MV-4-11 (cell line): Measurements from ENCODE around the gene HDAC4.
A peak's percentile ranks its signal among the peaks of the same experiment; 100 is the strongest.

ENCODE experiments used
- DNase-seq: peaks from one replicate; lab custom pipeline; 2025; lab: John Stamatoyannopoulos, UW

HDAC4 gene

DNA sequence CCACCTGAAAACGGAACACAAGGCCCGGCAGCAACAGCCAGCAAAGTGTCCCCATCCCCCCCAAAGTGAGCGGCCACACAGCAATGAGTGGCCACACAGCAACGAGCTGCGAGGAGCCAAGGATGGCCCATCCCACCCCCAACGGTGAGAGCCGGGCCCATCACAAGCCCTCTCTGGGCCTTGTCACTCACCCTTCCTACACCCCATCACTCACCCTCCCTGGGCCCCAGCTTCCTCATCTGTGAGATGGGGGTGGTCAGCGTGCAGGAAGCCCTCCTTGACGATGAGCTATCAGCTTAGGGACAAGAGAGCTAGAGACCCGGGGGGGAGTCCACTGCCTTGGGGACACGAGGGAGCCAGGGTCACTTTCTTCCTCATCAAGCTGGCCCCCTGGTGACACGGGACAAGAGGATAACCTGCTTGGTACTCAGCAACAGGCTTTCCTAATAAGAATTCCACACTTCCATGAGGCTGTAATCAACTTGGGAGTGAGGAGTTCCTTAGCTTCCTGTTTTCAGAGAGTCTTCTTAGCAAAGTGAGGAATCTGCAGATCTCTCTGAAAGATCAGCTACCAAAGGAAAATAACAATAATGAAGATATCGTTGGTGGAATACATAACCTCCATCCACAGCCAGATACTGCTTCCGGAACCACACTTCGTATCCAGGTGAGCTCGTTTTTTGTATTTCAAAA, 92.8 kb downstream of the HDAC4 start:
- no peak for DNase-seq

DNA sequence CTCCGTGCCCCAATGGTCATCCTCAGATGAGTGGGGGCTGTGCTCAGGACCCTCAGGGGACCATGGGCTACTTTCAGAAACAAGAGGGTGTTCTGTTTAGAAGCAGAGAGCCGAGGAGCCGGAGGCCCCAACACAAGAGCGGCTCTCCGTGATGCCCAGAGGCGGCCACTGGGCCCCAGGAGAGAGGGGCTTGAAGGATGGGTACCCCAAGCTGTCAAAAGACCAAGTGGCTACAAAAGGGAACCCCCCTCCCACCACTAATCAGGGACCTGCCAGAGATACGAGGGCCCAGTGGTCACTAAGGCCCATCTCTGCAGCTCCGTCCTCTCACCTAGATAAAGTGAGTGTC, 93.6 kb downstream of the HDAC4 start:
- DNase-seq = no peak

GRCh38 chr2:239306274-239307220, 94.3 kb downstream of the HDAC4 start:
- DNase-seq = no peak

DNA sequence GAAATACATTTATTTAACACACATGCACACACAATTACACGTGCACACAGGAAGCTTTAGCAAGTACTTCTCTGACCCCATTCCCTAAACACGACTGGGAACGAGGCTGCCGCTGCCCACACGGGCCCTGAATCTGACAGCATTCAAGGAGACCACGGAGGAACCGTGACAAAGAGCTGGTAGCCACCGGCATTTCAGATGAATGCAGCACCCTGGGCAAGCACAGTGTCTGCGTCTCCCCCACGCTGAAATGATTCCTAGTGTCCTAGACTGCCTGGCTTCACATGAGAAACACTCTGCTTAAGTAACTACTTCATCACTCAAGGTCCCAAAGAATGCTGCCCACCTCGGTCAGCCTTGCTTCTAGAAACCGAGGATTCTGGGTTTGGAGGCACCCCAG, 95.0 kb downstream of the HDAC4 start:
- DNase-seq = no peak

- no peak for DNase-seq
Observed at GRCh38 chr2:239305222-239305575, 95.6 kb downstream of the HDAC4 start.

DNA sequence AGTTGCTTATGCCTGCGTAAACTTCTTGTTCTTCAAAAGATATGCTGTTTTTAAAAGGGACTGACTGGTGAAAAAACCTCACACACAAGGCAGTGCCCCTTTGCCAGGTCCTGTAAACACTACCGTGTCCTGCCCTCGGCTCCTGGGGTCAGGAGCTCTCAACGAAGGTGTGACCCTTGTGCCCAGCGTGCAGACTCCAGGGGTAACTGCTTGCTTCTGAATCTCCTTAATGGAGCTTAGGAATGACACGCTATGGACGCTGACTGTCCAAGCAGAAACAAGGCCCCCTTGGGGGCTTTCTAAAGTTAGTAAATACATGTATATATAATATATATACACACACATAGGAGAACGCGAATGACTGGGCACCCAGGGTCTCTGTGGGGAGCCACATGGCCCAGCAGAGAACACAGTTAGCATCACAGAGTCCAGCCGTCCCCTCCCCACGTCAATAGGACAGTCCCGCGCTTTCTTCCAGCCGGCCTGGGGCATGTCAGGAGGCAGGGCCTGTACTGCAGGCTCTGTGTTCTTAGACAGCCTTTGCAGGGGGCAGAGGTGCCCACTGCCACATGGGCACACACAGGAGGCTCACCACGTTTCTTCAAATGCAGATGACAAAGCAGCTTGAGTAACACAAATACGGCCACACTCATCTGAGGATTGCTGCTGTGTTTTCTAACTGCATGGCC, 96.1 kb downstream of the HDAC4 start:
- DNase-seq = no peak

DNA sequence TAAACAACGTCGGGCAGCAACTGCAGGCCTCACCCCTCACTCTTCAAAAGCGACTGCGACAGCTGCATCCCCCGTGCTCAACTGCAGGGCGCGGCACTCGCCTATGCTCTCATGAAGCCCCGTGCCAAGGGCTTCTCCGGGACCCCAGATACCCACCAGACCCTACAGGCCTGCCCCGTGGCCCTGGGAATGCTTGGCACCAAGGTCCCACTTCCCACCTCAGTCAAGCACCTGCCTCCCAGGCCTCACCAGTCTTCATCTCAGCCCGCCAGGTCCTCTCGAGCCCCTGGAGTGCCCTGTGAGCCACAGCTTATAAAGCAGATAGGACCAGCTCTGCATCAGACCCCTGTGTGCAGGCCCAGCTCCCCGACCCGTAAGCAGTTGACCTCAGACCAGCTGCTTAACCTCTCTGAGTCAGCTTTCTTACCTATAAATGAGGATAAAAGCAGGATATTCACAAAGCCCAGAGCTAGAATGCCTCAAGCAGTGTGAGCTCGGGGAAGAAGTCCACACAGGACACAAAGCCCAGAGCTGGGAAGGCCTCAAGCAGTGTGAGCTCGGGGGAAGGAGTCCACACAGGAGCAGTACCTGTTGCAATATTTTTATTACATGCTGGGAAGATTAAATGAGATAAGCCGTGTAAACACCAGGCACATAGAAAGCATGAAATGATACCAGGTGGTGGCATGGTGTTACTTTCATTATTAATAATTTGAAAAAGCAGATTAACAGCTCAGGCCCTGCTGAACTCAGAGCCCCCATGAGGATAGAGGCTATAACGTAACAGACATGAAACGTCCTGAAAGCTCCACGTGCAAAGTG, 96.9 kb downstream of the HDAC4 start:
- DNase-seq = no peak

DNA sequence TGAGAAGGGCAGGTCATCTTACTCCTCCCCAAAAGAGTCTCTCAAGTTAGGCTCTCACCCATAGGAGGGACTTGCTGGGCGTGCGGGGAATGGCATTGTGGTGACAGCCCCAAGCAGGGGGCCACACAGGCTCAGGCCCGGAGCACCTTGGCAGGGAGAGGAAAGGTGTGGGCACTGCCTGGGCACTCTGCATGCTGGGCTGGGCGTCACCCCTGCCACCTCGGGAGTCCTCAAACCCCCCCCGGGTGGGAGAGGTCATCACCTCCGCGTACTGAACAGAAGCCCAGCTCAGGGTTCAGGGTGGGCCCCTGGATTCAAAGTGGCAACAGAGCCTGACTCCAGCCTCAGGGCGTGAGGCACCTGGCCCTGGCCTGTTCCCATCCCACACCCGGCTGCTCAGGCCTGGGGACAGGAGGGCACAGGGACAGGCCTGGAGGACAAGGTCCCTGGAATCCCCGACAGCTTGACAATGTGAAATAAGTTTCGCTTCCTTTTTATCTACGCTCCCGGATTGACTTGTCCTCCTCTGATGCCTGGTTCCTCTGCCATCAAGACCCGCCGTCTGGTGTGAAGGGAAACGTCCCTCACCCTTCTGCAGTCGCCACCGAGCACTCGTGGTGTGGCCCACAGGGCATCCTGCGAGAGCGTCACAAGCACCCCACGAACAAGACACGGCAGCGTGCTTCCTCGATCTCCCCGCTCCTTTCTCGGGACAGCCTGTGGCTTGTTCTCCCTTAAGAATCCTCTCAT, 97.8 kb downstream of the HDAC4 start:
- peak; percentile 87 for DNase-seq

DNA sequence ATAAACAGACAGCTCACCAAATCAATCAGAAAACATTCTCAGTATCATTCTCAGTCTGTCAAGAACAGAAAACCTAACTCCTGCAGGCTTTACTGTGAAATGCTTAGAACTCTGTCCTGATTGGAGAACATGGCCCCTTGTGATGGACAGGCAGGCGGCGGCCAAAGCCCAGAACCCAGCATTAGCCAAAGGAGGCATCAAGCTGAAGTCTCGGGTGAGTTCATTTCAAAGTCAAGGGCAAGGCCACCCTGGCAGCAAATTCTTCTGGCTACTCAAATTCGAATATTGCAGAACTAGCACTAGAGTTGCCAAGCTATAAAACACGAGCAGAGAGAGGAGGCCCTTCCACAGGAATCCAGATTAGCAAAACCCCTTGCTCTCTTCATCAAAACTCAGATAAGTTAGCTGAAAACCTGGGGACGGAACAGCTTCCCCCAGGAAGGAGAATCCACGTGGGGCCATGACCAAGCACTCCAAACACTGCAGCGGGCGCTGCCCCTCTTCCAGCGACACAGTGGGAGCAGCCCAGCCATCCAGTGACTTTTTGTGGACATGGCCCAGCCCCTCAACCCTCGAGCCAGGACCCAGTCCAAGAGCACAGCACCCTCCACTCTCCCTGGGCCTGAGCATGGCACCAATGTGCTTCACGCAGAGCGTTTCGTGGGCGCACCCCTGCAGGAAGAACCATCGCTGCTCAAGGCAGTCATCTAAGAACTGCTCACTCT, 98.6 kb downstream of the HDAC4 start:
- DNase-seq = no peak

DNA sequence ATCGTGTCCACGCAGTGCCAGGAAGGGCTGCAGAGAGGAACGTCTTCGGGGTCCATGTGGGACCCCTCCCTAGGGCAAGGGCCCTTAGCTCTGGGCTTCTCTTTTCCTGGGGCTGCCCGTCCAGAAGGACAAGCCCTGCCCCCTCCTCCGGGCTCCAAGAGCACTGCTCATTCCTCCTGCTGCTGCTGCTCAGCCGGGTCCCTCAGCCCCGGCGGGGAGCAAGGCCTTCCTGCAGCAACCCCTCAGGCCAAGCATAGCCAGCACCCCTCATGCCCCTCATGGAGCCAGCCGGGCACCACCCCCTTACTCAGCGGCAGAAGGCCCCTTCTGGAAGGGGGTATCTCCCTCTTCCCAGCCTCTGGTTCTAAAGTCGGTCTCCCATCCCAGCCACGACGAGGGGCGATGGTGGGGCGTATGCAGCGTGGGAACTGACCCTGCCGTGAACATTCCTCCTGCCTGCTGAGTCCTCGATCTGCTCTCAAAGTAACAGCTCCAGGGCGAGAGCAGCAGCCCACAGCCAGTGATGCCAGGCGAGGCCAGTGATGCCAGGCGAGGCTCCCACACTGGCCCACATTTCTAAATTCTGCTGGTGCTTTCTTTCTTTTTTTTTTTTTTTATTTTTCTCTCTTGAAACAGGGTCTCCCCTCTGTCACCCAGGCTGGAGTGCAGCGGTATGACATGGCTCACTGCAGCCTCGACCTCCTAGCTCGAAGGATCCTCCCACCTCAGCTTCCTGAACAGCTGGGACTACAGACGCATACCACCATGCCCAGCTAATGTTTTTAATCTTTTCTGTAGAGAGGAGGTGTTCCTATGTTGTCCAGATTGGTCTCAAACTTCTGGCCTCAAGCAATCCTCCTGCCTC, 99.7 kb downstream of the HDAC4 start:
- DNase-seq = no peak

GRCh38 chr2:239300242-239300641, 100.6 kb downstream of the HDAC4 start:
- no peak for DNase-seq

- no peak for DNase-seq
Observed at GRCh38 chr2:239299218-239299939, 101.4 kb downstream of the HDAC4 start.

DNA sequence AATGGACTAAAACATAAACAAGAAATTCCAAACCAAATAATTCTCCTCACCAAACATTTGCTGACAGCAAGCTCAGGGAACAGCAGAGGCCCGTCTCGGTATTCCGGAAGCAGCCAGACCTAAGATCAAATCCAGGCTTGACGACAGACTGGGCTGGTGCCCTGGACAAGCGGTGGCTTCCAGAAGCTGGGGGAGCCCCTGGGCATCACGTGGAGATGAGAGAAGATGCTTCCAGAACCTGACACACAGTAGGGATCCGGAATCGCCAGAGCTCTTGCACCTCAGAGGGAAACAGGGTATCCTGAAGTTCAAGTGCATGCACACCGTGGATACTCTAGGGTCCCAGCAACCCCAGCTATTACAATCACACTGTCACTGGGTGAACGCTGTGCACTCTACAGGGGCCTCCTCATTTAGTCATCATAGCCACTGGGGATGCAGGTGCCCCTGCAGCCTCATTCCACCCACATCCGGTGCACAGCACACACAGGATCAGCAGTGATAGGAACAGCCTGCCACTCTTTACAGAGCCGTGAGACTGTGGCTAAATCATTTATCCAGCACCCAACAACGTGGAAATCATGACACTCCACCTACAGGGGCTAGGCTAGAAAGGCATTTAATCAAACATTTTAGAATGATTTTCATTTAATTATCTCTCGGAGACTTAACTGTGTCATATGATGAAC, 102.6 kb downstream of the HDAC4 start:
- DNase-seq = no peak

- no peak for DNase-seq
Observed at GRCh38 chr2:239297142-239298004, 103.4 kb downstream of the HDAC4 start.

DNA sequence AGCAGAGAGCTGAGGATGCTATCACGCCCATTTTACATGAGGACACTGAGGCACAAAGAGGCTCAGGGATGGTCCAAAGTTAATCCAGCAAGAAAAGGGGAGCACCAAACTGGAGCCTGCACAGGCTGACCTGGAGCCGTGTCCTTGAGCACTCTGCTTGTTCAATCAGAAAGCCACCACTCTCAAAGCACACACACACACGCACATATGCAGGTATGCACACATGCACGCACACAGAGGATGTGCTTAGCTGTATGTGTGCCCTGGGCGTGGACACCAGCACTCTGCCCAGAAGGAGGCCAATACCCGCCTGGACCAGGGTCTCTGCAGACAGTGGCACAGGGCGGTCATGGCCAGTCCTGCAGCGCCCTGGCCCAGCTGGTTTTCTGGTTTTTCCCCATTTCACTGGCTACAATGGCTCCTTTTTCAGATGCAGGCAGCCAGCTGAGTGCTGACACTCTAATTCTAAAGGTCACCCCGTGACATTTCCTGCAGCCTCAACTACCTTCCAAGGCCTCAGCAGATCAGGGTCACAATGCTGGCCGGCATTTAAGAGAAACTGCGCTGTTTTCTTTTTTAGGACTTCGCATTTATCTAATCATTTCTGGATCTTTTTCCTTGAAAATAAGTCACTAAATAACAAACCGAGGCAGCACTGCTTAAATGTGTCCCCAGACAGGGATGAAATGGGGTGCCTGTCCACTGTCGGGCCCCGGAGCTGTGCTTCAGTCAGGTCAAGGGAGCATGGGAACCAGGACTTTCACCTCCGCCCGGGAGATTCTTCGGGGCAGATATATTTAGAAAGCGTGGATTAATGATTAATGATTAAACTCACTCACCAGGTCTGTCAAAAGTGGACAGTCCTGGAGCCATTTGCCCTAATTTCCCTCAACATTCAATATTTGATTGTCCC, 104.5 kb downstream of the HDAC4 start:
- DNase-seq = no peak

GRCh38 chr2:239295377-239296019, 105.3 kb downstream of the HDAC4 start:
- no peak for DNase-seq
